ENCODE results near the gene RABEP1. TPM values are rescaled to one million over a fixed set of nuclear protein-coding genes. Genes with fewer than 3 reads are reported as not detected.

RABEP1 gene
- total and polyA plus RNA-seq, 9 donors: 15.1 to 48.7 (median 40.0) TPM

DNA sequence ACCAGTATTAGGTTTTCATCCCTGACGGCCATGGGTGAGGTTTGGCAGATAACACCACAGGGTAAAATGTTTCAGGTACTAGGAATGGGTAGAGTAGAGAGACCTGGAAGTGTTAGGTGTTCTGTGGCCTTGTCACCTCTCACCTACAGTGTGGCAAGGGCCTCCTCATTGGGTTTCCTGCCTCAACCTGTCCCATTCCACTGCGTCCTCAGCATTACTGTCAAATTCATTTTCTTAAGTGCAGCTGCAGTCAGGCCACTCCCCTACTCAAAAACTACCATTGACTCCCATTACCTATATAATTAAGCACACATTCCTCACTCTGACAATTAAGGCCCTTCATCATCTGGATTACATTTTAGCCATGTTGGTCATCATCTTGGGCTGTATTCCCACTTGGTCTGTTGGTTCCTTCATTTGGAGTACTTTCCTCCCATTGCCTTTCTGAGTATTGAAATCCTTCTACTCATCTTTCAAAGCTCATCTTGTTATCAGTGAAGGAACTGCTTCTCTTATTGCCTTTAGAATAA lies 72.9 kb downstream of the RABEP1 start:
- H3K27ac ChIP-seq: no peak overlapping the region
- TF ChIP-seq POLR2A (IDR thresholded peaks at IDR 0.05) (no peak), EP300 (IDR thresholded peaks at IDR 0.05) (no peak)
- TF ChIP-seq, protein P1, sequence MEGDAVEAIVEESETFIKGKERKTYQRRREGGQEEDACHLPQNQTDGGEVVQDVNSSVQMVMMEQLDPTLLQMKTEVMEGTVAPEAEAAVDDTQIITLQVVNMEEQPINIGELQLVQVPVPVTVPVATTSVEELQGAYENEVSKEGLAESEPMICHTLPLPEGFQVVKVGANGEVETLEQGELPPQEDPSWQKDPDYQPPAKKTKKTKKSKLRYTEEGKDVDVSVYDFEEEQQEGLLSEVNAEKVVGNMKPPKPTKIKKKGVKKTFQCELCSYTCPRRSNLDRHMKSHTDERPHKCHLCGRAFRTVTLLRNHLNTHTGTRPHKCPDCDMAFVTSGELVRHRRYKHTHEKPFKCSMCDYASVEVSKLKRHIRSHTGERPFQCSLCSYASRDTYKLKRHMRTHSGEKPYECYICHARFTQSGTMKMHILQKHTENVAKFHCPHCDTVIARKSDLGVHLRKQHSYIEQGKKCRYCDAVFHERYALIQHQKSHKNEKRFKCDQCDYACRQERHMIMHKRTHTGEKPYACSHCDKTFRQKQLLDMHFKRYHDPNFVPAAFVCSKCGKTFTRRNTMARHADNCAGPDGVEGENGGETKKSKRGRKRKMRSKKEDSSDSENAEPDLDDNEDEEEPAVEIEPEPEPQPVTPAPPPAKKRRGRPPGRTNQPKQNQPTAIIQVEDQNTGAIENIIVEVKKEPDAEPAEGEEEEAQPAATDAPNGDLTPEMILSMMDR (IDR thresholded peaks at IDR 0.05): no peak
- no peaks in the 10 kb centered on the region for H3K9me3 ChIP-seq
- intact Hi-C loops (cut with DNase I): no loop called here
- H3K36me3 ChIP-seq: no peaks in the 10 kb centered on the region
- H3K4me3 ChIP-seq: no peak overlapping the region
- WGBS, 3 donors: 71 to 86% (median 76%) methylated on average over 2 of the region's 2 CpGs
- H3K27me3 ChIP-seq: no peaks in the 10 kb centered on the region
- no peak for DNase-seq
- no peaks in the 10 kb centered on the region for H3K4me1 ChIP-seq (ENCODE audit: insufficient read depth)

DNA sequence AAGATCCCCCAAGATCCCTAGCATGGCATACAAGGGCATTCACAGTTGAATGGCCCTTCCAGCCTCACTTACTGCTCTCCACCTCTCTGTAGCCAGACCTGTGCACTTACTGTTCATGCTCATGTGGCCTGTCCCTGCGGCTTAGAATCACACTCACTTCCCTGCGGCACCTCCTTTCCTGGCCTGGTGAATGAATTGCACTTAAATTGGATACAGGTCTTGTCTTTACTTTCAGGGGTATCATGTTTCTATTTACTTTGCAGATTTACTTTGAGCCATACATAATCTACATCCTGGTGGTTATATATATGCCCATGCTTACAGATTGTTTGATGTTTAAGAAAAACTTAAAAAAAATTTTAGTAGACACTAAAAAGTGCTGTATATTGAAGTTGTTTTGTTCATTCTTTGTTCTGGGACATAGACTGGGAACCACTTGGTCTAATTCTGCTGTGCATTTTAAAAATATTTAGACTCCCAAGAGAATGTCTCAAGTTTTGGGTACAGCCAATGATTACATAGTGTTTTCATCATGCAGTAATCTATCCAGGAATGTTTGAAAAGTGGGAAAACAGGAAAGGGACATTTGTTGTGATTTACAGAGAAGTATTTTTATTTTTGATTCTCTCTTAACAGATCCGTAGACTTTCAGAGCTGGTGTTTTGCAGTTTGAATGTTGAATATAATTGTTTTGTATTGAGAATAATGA lies 73.5 kb downstream of the RABEP1 start:
- H3K36me3 ChIP-seq: no peaks in the 10 kb centered on the region
- H3K4me3 ChIP-seq: no peak overlapping the region
- intact Hi-C loops (cut with DNase I): no loop called here
- H3K4me1 ChIP-seq (ENCODE audit: insufficient read depth): no peaks in the 10 kb centered on the region
- no peak overlapping the region for H3K27ac ChIP-seq
- TF ChIP-seq EP300 (IDR thresholded peaks at IDR 0.05) (no peak), POLR2A (IDR thresholded peaks at IDR 0.05) (no peak)
- TF ChIP-seq, protein P1 (IDR thresholded peaks at IDR 0.05): no peak
- H3K9me3 ChIP-seq: no peaks in the 10 kb centered on the region
- DNase-seq: no peak
- no peaks in the 10 kb centered on the region for H3K27me3 ChIP-seq
- WGBS, 3 donors: 61 to 70% (median 68%) methylated on average over 3 of the region's 3 CpGs

DNA sequence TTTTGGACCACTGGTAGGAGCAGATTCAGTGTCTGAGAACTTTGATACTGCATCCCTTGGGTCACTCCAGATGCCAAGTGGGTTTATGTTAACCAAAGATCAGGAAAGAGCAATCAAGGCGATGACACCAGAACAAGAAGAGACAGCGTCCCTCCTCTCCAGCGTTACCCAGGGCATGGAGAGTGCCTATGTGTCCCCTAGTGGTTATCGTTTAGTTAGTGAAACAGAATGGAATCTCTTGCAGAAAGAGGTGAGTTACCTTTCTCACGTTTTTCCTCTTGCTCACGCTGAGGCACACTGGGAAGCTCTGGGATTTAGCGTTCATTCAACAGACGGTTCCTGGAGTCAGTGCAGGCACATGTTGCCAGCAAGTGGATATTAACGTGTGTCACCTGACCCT lies 79.3 kb downstream of the RABEP1 start:
- Histone ChIP-seq H3K4me1 (ENCODE audit: insufficient read depth) (no peaks in the 10 kb centered on the region), H3K9me3 (no peaks in the 10 kb centered on the region), H3K4me3 (no peak overlapping the region), H3K36me3 (no peaks in the 10 kb centered on the region), H3K27ac (no peak overlapping the region), H3K27me3 (no peaks in the 10 kb centered on the region)
- WGBS, 3 donors: 74 to 78% (median 76%) methylated on average over 9 of the region's 9 CpGs
- DNase-seq: no peak
- intact Hi-C loops (cut with DNase I): no loop called here
- TF ChIP-seq EP300 (IDR thresholded peaks at IDR 0.05) (no peak), POLR2A (IDR thresholded peaks at IDR 0.05) (no peak)
- TF ChIP-seq, protein P1 (IDR thresholded peaks at IDR 0.05): no peak

DNA sequence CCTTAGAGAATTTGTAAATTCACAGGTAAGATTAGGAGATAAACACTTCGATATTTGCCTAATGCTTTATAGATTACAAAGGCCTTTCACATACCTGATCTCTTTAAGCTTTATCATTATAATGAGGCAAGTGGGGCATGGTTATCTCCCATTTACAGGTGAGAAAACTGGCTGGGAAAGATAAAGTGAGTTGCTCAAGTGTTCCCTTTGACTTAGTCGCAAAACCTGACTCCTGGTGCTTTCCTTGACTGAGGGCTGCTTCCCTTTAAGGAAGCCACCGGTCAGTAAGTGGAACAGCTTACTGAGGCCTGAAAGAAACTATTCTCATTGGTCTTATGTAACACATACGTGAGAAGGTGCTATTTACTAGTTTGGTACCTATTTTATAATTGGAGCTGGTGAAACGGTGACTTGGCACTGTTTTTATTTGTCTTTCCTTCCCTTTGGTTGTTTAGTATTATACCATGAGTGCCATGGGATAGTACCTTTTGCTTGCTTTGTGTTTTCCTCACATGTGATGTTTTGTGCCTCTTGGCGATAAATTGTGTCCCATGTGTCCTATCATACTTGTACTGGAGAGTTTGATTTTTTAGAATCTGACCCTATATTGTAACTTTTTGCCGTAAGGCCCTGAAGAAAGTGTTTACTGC lies 80.2 kb downstream of the RABEP1 start:
- no peak overlapping the region for H3K27ac ChIP-seq
- TF ChIP-seq EP300 (IDR thresholded peaks at IDR 0.05) (no peak), POLR2A (IDR thresholded peaks at IDR 0.05) (no peak)
- TF ChIP-seq, protein P1 (IDR thresholded peaks at IDR 0.05): no peak
- intact Hi-C loops (cut with DNase I): no loop called here
- no peak overlapping the region for H3K4me3 ChIP-seq
- no peak for DNase-seq
- H3K9me3 ChIP-seq: no peaks in the 10 kb centered on the region
- WGBS, 3 donors: 73 to 78% (median 75%) methylated on average over 7 of the region's 7 CpGs
- no peaks in the 10 kb centered on the region for H3K4me1 ChIP-seq (ENCODE audit: insufficient read depth)
- H3K36me3 ChIP-seq: no peaks in the 10 kb centered on the region
- no peaks in the 10 kb centered on the region for H3K27me3 ChIP-seq

Data from ovary (tissue), 9 donors.